ENCODE results near the gene HOXA11. TPM values are rescaled to one million over a fixed set of nuclear protein-coding genes. Genes with fewer than 3 reads are reported as not detected.

Gene HOXA11
- total RNA-seq, 1 donor from 2014 or later = not detected

- intact Hi-C loops (cut with micrococcal nuclease) = no loop called here
- H3K27me3 Mint-ChIP-seq = peaks cover 50% of the 10 kb centered on the region
- ChIA-PET POLR2A (no interaction called here), CTCF (no interaction called here)
- no peaks in the 10 kb centered on the region for H3K36me3 Mint-ChIP-seq (ENCODE audit: low read depth)
- DNase-seq (no peak), ATAC-seq (ENCODE audit: low read depth) (no peak)
- no peak for TF ChIP-seq CTCF (IDR thresholded peaks at IDR 0.05)
- no peak overlapping the region for H3K4me3 Mint-ChIP-seq
- H3K9me3 Mint-ChIP-seq = no peaks in the 10 kb centered on the region
- H3K4me1 Mint-ChIP-seq = peaks cover 25% of the 10 kb centered on the region
- H3K27ac Mint-ChIP-seq = no peak overlapping the region
These were observed 39.1 kb downstream of the HOXA11 start for GRCh38 chr7:27145914-27146412.

DNA sequence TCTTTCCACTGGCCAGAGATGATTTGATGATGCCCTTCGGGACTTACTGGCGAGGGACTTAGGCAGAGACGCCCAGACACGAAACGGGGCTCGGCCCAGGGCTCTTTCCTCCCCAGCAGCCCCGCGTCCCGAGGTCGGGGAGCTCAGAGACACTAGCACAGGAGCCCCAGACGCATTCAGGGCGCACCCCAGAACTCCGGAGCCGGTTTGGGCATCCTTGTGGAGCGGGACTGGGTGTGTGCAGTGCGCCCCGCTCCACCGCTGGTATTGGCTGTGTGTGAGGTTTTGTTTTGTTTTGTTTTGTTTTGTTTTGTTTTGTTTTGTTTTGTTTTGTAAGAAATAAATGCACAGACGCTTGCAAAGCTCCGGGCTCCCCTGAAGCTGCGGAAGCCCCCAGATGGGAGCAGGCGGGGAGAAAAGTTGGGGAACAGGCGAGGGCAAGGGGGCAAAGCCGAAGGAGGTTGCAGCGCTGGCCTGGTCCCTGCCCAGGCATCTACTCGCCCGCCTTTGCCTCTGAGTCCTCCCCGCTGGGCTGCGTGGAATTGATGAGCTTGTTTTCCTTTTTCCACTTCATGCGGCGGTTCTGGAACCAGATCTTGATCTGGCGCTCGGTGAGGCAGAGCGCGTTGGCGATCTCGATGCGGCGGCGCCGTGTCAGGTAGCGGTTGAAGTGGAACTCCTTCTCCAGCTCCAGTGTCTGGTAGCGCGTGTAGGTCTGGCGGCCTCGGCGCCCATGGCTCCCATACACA is 39.7 kb downstream of the HOXA11 start:
- peaks cover 20% of the 10 kb centered on the region for H3K4me1 Mint-ChIP-seq
- H3K36me3 Mint-ChIP-seq (ENCODE audit: low read depth) = no peaks in the 10 kb centered on the region
- peaks cover 52% of the 10 kb centered on the region for H3K27me3 Mint-ChIP-seq
- intact Hi-C loops (cut with micrococcal nuclease) = no loop called here
- POLR2A ChIA-PET = no interaction called here
- no peak overlapping the region for H3K4me3 Mint-ChIP-seq
- CTCF ChIA-PET = no interaction called here
- DNase-seq (no peak), ATAC-seq (ENCODE audit: low read depth) (no peak)
- H3K9me3 Mint-ChIP-seq = no peaks in the 10 kb centered on the region
- no peak for TF ChIP-seq CTCF (IDR thresholded peaks at IDR 0.05)
- no peak overlapping the region for H3K27ac Mint-ChIP-seq

DNA sequence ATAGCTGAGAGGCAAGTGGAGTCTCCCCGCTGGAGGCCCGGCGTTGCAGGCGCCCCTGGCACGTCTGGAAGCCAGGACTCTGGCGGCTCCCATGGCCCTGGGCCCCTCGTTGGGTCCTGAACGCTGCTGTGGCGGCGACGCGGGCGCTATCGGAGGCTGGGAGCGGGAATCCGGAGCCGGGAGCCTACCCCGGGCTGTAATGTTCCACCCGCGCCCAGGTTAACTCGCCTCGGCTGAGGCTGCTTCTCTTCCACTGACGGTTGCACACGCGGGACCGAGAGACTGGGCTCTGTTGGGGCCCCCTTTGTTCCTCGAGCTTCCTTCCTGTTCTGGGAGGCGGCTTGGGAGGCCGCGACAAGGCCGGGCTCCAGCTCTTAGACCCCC is 40.3 kb downstream of the HOXA11 start:
- Mint-ChIP-seq H3K4me3 (no peak overlapping the region), H3K36me3 (ENCODE audit: low read depth) (no peaks in the 10 kb centered on the region), H3K4me1 (peaks cover 19% of the 10 kb centered on the region), H3K27ac (no peak overlapping the region), H3K27me3 (peaks cover 53% of the 10 kb centered on the region), H3K9me3 (no peaks in the 10 kb centered on the region)
- intact Hi-C loops (cut with micrococcal nuclease) = no loop called here
- no peak for TF ChIP-seq CTCF (IDR thresholded peaks at IDR 0.05)
- DNase-seq (no peak), ATAC-seq (ENCODE audit: low read depth) (no peak)
- ChIA-PET CTCF (interaction anchor here (1.4 kb wide), 1 partner anchor 287 kb away, joined by 3 read pairs; no protein-coding TSS in a partner anchor), POLR2A (no interaction called here)

DNA sequence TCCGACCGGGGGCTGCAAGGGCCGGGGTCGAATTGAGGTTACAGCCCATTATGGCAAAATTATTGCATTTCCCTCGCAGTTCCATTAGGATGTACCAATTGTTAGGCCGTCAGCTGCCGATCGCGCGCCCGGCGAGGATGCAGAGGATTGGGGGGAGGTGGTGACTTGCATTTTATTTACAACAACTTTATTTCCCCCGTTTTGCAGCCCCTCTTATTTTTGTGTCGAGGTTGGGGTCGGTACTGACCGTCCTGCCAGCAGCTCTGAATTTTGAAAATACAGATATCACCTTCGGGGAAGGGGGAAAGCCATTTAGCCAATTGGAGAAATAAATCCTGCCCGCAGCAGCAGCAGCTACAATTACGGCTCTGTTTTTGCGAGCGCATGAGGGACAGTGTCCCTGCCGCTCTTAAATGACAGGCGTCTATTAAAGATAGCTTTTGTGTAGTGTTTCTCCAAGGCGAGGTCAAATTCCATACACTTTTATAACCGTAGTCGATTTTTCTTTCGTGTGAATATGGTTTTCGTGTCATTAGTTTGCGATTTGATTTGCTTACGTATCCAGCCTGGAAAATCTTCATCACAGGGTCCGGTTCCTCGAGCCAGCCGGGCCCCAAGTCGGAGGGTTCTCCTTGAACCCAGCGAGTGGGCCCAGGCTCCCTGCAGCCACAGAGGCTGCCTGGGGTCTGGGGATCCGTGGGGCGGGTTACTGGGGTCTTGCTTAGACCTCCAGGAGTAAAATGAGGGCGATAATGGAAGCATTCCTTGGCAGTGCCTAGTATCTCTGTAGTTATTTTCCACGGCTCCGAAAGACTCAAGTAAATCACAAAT is 40.9 kb downstream of the HOXA11 start:
- no peak for ATAC-seq (ENCODE audit: low read depth)
- H3K4me3 Mint-ChIP-seq = no peak overlapping the region
- intact Hi-C loops (cut with micrococcal nuclease) = no loop called here
- no peaks in the 10 kb centered on the region for H3K9me3 Mint-ChIP-seq
- peaks cover 49% of the 10 kb centered on the region for H3K27me3 Mint-ChIP-seq
- no peak for DNase-seq
- H3K4me1 Mint-ChIP-seq = peaks cover 19% of the 10 kb centered on the region
- ChIA-PET CTCF (interaction anchor here (1.4 kb wide), 1 partner anchor 287 kb away, joined by 3 read pairs; no protein-coding TSS in a partner anchor), POLR2A (interaction anchor here (0.9 kb wide), 1 partner anchor 288 kb away, joined by 3 read pairs; no protein-coding TSS in a partner anchor)
- TF ChIP-seq CTCF (IDR thresholded peaks at IDR 0.05) = no peak
- H3K27ac Mint-ChIP-seq = no peak overlapping the region
- H3K36me3 Mint-ChIP-seq (ENCODE audit: low read depth) = no peaks in the 10 kb centered on the region
